A204.1 (cell line): ENCODE measurements around the gene FOXN4.

ENCODE experiments used
- FAIRE-seq: peaks from 2 replicates; lab custom pipeline; 2012; peaks lifted over from hg19 to GRCh38; lab: Jason Lieb, UNC

FOXN4 gene

GRCh38 chr12:109279525-109279924 lies 29.6 kb downstream of the FOXN4 start:
- no peak for FAIRE-seq

GRCh38 chr12:109278912-109279311 lies 30.2 kb downstream of the FOXN4 start:
- FAIRE-seq: no peak

- no peak for FAIRE-seq
These were observed 31.0 kb downstream of the FOXN4 start for GRCh38 chr12:109277899-109278762.

- no peak for FAIRE-seq
These were observed 31.7 kb downstream of the FOXN4 start for GRCh38 chr12:109277255-109277898.

GRCh38 chr12:109276160-109276559 lies 32.9 kb downstream of the FOXN4 start:
- FAIRE-seq: no peak

GRCh38 chr12:109275173-109275572 lies 33.9 kb downstream of the FOXN4 start:
- no peak for FAIRE-seq

GRCh38 chr12:109274381-109274780 lies 34.7 kb downstream of the FOXN4 start:
- FAIRE-seq: no peak

GRCh38 chr12:109273354-109273753 lies 35.7 kb downstream of the FOXN4 start:
- no peak for FAIRE-seq

- no peak for FAIRE-seq
These were observed 37.7 kb downstream of the FOXN4 start for GRCh38 chr12:109271418-109271817.

GRCh38 chr12:109270494-109270893 lies 38.6 kb downstream of the FOXN4 start:
- no peak for FAIRE-seq

GRCh38 chr12:109269428-109269827 lies 39.7 kb downstream of the FOXN4 start:
- no peak for FAIRE-seq

- no peak for FAIRE-seq
These were observed 40.2 kb downstream of the FOXN4 start for GRCh38 chr12:109268896-109269295.

GRCh38 chr12:109267361-109267760 lies 41.7 kb downstream of the FOXN4 start:
- FAIRE-seq: no peak

- no peak for FAIRE-seq
These were observed 42.8 kb downstream of the FOXN4 start for GRCh38 chr12:109266106-109266879.

GRCh38 chr12:109264943-109265650 lies 44.0 kb downstream of the FOXN4 start:
- FAIRE-seq: no peak

GRCh38 chr12:109264095-109264942 lies 44.8 kb downstream of the FOXN4 start:
- no peak for FAIRE-seq

GRCh38 chr12:109263439-109263838 lies 45.6 kb downstream of the FOXN4 start:
- FAIRE-seq: no peak

GRCh38 chr12:109261939-109262338 lies 47.1 kb downstream of the FOXN4 start:
- no peak for FAIRE-seq

- FAIRE-seq: no peak
These were observed 48.0 kb downstream of the FOXN4 start for GRCh38 chr12:109261087-109261486.

GRCh38 chr12:109259545-109259895 lies 49.6 kb downstream of the FOXN4 start:
- no peak for FAIRE-seq
